SHP77 (cell line): ENCODE data around the gene MESD.

Experiments
- DNase-seq, 2 experiments: peaks; one replicate each; lab custom pipeline; 2025; lab: John Stamatoyannopoulos, UW

MESD gene

GRCh38 chr15:81014446-81015093, 25.0 kb upstream of the MESD start:
- DNase-seq: no peak

- DNase-seq: no peak
These were observed 23.8 kb upstream of the MESD start for GRCh38 chr15:81013396-81013929.

- no peak for DNase-seq
These were observed 23.0 kb upstream of the MESD start for GRCh38 chr15:81012588-81012987.

GRCh38 chr15:81011593-81011992, 22.0 kb upstream of the MESD start:
- no peak for DNase-seq

- DNase-seq: no peak
These were observed 20.5 kb upstream of the MESD start for GRCh38 chr15:81010086-81010485.

- no peak for DNase-seq
These were observed 18.7 kb upstream of the MESD start for GRCh38 chr15:81008312-81008711.

- DNase-seq: no peak
These were observed 17.9 kb upstream of the MESD start for GRCh38 chr15:81007428-81008064.

- DNase-seq: no peak
These were observed 16.5 kb upstream of the MESD start for GRCh38 chr15:81006124-81006523.

- DNase-seq: no peak
These were observed 13.4 kb upstream of the MESD start for GRCh38 chr15:81003097-81003350.

GRCh38 chr15:81002331-81003096, 12.9 kb upstream of the MESD start:
- DNase-seq: no peak

- no peak for DNase-seq
These were observed 12.4 kb upstream of the MESD start for GRCh38 chr15:81002009-81002330.

- peak; percentile 8 to 32 for DNase-seq
These were observed 11.8 kb upstream of the MESD start for GRCh38 chr15:81001152-81002008.

GRCh38 chr15:81000624-81001151, 11.1 kb upstream of the MESD start, which contains the start of gene TLNRD1:
Gene TLNRD1, plus strand, starts transcription at chr15:81000923. Its CDS starts 1,349 bp downstream, at chr15:81002272.
- DNase-seq: peak; percentile 74 to 92

- no peak for DNase-seq
These were observed 10.6 kb upstream of the MESD start for GRCh38 chr15:81000144-81000623.

- no peak for DNase-seq
These were observed 10.0 kb upstream of the MESD start for GRCh38 chr15:80999623-81000036.

- DNase-seq: no peak
These were observed 8.6 kb upstream of the MESD start for GRCh38 chr15:80998251-80998650.

GRCh38 chr15:80997692-80998091, 8.1 kb upstream of the MESD start:
- no peak for DNase-seq

- peak; percentile 22 to 39 for DNase-seq
These were observed 6.6 kb upstream of the MESD start for GRCh38 chr15:80996247-80996646.

- no peak for DNase-seq
These were observed 2.8 kb upstream of the MESD start for GRCh38 chr15:80992441-80992840.

- DNase-seq: no peak
These were observed 2.4 kb upstream of the MESD start for GRCh38 chr15:80992006-80992405.

GRCh38 chr15:80991421-80991820, 1.8 kb upstream of the MESD start:
- DNase-seq: no peak

GRCh38 chr15:80990955-80991354, 1.3 kb upstream of the MESD start:
- no peak for DNase-seq
